HG03280 (cell line): ENCODE results near the gene PCED1B.
"Not testable (repeated sequence)": the region's sequence is repeated elsewhere in the genome, so short reads cannot be mapped to it uniquely, and the experiment has no call there.

Source experiments
- ATAC-seq: cut with Tn5 transposase; IDR thresholded peaks from one replicate; pipeline ENCODE4 v1.9.1; 2021; ENCODE audit warnings: mild to moderate bottlenecking, moderate library complexity; ENCODE audit not compliant: unreplicated experiment

Gene PCED1B

DNA sequence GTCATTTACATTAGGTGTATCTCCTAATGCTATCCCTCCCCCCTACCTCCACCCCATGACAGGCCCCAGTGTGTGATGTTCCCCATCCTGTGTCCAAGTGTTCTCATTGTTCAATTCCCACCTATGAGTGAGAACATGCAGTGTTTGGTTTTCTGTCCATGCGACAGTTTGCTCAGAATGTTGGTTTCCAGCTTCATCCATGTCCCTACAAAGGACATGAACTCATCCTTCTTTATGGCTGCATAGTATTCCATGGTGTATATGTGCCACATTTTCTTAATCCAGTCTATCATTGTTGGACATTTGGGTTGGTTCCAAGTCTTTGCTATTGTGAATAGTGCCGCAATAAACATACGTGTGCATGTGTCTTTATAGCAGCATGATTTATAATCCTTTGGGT lies 37.9 kb downstream of the PCED1B start:
- ATAC-seq: not testable (repeated sequence)

GRCh38 chr12:47120736-47121135 lies 41.3 kb downstream of the PCED1B start:
- no peak for ATAC-seq

DNA sequence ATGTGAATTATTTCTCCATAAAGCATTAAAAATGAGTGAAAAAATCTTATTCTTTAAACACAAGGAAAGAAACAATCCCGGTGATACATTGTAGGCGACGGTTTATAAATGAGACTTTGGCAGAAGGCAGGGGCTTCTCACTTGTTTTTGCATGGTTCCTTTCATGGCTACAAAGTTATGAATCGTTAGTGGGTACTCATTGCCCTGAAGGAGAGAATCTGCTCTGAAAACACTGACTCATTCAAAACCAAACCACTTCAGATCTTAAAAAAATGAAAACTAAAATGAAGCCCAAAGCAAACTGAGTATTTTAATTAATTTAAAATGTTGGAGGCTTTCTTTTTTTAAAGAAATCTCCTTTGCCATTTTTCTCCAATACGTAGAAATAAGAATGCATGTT lies 41.7 kb downstream of the PCED1B start:
- ATAC-seq: no peak

- no peak for ATAC-seq
These were observed 43.2 kb downstream of the PCED1B start for GRCh38 chr12:47122602-47123001.

DNA sequence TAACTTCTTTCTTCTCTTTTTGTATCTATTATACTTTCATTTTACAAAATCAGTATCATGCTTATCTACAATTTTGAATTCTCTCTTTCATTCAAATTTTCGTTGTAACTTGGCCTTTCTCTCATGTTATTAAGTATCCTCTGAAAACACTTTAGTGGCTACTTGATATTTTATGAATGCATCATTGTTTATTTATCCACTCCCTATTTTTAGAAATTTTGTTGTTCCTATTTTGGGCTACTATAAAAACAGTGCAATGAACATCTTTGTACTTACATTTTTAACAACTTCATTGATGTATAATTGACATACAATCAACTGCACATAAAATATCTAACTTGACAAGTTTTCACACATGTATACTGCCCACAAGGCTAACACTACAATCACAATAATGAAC lies 44.3 kb downstream of the PCED1B start:
- no peak for ATAC-seq

DNA sequence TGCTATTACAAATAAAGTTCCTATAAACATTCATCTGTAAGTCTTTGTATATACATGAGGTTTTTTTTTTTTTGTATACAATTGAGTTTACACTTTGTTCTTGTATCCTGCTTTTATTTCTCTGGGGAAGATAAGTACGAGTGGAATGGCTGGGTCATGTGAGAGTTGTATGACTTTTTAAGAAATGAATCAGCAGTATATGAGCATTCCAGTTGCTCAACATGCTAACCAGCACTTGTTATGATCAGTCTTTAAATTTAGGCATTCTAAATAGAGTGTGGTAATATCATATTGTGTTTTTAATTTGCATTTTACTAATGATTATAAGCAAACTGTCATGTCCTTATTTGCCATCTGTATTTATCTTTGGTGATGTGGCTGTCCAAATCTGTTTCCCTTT lies 45.0 kb downstream of the PCED1B start:
- no peak for ATAC-seq

GRCh38 chr12:47126246-47126645 lies 46.8 kb downstream of the PCED1B start:
- ATAC-seq: no peak

DNA sequence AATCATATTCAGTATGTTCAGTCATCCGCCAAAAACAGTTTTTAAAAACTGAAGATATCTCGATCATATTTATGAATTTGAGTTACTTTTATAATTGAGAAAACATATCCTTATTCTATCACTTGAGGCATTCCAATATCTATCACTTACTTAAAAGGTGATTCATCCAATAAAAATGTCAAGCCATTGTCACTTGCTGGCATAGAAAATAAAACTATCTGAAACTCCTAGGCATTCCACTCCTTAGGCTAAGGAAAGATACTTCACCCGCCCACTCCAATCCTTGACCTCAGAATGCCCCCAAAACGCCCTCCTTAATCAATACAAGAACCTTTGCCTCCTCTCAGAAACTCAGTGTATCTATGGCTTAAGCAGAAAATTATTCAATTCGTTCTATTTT lies 51.6 kb downstream of the PCED1B start:
- no peak for ATAC-seq

DNA sequence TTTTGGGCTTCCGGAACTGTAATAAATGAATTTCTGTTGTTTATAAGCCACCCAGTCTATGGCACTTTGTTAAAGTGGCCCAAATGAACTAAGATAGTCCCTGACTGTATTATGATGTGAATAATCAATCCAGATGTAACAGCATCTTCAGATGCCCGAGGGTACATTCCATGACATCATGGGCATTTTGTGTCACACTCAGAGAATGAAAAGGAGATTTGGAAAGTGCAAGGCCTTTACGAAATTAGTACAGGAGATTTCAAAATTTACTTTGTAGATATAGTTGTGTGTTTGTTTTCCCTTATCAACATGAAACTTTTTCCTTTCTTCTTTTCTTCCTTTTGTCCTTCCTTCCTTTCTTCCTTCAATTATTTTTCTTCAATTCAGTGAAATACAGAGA lies 54.6 kb downstream of the PCED1B start:
- no peak for ATAC-seq

GRCh38 chr12:47135578-47135977 lies 56.2 kb downstream of the PCED1B start:
- no peak for ATAC-seq

DNA sequence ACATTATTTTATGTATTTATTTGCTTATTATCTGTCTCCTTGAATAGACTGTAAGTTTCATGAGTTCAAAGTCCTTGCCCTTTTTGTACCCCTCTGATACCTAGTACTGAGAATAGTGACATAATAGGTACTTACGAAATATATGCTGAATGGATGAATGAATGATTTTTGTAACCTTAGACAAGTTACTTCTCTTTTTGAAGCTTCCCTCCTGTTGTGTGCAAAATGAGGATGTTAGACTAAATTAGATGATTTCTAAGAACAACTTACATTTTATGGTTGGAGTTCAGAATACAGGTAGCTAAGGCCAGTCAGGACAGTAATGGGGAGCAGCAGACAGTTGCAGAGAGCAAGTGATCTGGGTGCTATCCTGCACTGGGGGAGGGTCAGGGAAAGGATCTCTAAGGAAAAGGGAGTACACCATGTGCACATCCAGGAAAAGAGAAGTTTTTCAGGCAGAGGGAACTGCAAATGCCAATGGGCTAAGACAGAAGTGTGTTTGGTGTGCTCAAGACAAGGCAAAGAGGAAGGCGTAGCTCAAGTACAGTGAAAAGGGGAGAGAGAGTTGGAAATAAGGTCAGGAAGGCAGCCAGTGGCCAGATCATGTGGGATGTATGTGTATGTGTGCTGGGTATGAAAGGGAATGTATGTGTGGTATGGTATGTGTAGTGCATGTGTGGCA lies 59.7 kb downstream of the PCED1B start:
- ATAC-seq: no peak

GRCh38 chr12:47141459-47141858 lies 62.0 kb downstream of the PCED1B start:
- ATAC-seq: no peak

DNA sequence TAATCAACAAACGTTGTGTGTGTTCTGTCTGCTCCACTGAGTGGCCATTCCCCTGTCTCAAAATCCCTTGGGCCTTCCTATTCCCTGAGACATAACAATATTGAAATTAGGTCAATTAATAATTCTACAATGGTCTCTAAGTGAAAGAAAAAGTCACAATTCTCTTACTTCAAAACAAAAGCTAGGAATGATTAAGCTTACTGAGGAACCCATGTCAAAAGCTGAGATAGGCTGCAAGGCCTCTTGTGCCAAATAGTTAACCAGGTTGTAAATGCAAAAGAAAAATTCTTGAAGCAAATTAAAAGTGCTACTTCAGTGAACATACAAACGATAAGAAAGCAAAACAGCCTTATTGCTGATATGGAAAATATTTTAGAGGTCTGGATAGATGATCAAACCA lies 65.3 kb downstream of the PCED1B start:
- no peak for ATAC-seq

- no peak for ATAC-seq
These were observed 65.8 kb downstream of the PCED1B start for GRCh38 chr12:47145188-47145587.

GRCh38 chr12:47147739-47148138 lies 68.3 kb downstream of the PCED1B start:
- ATAC-seq: no peak

DNA sequence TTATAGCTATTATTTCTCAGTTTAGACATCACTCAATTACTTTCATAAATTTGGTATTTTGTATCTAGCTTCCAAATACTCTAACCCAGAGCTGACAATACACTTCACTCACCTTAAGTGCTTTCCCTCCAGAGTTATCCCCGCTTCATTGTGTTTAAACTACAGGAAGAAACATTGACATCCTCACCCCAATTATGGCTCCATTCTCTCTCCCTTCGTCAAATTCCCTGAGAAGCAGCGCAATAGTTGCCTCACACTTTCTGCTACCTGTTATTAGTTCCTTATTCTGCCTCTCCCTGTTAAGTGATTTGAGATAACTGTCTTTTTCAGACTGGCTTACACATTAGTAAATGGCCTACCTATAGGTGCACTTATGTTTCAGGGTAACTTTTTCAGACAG lies 69.7 kb downstream of the PCED1B start:
- no peak for ATAC-seq

DNA sequence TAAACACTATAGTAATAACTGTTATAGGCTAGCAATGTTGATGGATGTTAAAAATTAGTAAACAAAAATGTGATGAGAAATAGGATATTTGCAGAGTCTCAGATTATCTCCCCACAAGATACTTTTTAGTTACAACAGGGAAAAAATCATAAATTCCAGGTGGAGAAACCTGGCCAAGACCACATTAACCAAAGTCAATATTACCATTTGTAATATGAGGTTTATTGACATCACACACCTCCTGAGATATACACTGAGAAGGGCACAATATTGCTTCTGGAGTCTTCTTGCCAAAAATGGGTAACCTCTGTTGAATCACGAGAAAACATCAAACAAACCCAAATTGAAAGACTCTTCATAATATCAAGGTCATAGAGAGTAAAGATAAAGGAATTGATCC lies 72.7 kb downstream of the PCED1B start:
- no peak for ATAC-seq

DNA sequence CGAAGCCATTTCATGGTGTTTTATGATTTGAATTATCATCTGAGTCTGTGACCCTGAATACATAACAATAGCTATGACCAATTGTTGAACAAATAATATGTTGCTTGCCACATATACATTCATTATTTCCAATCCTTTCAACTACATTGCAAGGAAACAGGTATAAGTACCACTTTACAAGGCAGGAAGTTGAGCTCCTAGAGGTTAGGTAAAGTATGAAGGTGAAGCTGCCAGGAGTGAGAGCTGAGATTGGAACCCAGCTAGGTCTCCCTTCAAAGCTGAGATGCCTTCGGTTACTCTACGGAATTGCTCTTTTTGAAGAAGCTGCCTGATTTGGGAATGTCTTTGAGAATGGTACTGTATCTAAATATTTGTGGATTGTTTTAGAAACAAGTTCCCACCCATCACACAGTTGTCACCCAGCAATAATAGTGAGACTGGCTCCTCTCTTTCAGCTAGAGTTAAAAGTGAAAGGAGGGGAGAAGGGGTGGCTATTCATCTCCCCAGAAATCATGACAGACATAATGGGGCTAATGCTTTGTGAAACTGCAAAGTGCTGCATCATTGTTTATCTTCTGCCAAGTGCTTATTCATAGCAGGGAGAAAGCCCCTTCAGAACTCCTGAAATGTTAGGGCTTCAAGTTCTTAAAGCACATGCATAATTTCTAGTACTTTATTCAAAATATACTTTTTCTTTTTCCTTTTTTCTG lies 76.2 kb downstream of the PCED1B start:
- ATAC-seq: no peak

DNA sequence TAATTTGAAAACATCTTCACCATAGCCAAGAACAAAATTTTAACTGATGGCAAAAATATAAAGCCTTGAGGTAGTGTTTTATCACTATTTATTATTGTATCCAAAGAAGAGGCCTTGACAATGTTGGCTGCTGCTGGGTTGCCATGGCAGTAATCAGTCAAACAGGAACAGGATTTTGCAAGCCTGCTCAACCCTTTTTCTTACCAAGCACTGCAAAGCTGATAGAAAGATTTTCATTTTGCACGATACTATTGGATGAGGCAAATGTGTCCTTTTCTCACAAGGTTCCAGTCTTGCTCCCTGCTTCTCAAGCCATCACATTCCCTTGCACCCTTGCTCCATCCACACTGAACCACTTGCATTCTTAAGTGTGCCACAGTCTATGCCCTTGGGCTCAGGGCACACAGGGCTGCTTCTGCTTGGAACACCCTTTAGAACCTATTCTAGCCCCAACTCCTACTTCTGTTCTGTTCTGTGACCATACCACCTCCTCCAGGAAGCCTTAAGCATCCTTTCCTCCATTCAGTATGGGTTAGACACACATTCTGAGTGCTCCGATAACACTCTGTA lies 76.8 kb downstream of the PCED1B start:
- ATAC-seq: no peak

- no peak for ATAC-seq
These were observed 79.4 kb downstream of the PCED1B start for GRCh38 chr12:47158792-47159191.

DNA sequence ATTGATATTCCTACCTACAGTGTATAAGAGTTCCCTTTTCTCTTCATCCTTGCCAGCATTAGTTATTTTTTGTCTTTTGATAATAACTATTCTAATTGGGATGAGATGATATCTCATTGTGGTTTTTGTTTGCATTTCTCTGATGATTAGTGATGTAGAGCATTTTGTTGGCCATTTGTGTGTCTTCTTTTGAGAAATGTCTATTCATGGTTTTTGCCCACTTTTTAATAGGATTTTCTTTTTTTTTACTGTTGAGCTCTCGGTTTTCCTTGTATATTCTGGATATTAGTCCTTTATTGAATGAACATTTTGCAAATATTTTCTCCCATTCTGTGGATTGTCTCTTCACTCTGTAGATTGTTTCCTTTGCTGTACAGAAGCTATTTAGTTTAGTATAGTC lies 79.9 kb downstream of the PCED1B start:
- no peak for ATAC-seq
